Glutamatergic neuron (in vitro differentiated cells): Measurements from ENCODE around the gene COA7. TPM values are rescaled to one million over a fixed set of nuclear protein-coding genes. Genes with fewer than 3 reads are reported as not detected.
A peak's percentile ranks its signal among the peaks of the same experiment; 100 is the strongest.
"Not testable (repeated sequence)": the region's sequence is repeated elsewhere in the genome, so short reads cannot be mapped to it uniquely, and the experiment has no call there.

Experiments
- DNase-seq: peaks from one replicate; pipeline ENCODE4 v3.0.0; 2022
- H3K27ac Mint-ChIP-seq: one replicate; pipeline ENCODE4 v1.8.0; 2020; ENCODE audit warnings: mild to moderate bottlenecking, mixed read lengths, inconsistent platforms; ENCODE audit not compliant: unreplicated experiment
- H3K27me3 Mint-ChIP-seq: one replicate; pipeline ENCODE4 v1.8.0; 2020; ENCODE audit warnings: mild to moderate bottlenecking, moderate library complexity, mixed read lengths, inconsistent platforms; ENCODE audit not compliant: unreplicated experiment
- H3K36me3 Mint-ChIP-seq: one replicate; pipeline ENCODE4 v1.8.0; 2020; ENCODE audit warnings: mild to moderate bottlenecking, mixed read lengths, inconsistent platforms; ENCODE audit not compliant: unreplicated experiment
- H3K4me1 Mint-ChIP-seq: one replicate; pipeline ENCODE4 v1.8.0; 2020; ENCODE audit warnings: mild to moderate bottlenecking, low read depth, mixed read lengths, inconsistent platforms; ENCODE audit not compliant: unreplicated experiment
- H3K4me3 Mint-ChIP-seq: one replicate; pipeline ENCODE4 v1.8.0; 2020; ENCODE audit warnings: mild to moderate bottlenecking, mixed read lengths, inconsistent platforms; ENCODE audit not compliant: unreplicated experiment
- H3K9me3 Mint-ChIP-seq: one replicate; pipeline ENCODE4 v1.8.0; 2020; ENCODE audit warnings: mild to moderate bottlenecking, moderate library complexity, mixed read lengths, inconsistent platforms; ENCODE audit not compliant: unreplicated experiment
- total RNA-seq: library from RNA; stranded (reverse); fragmentation: NEBNext Ultra II Directional; extraction: Animal tissue kit (Norgen Biotek cat#: 25700); gene quantifications from one replicate; pipeline ENCODE4 v1.2.1, GENCODE V29; 2021; ENCODE audit not compliant: unreplicated experiment
- TF ChIP-seq, protein P1 (sequence below): fragments of 200-600 bp; sonication (generic); IDR thresholded peaks from one replicate; pipeline ENCODE4 v1.5.0; 2021; ENCODE audit not compliant: partially characterized antibody, unreplicated experiment

The COA7 gene
- total RNA-seq, 1 donor from 2014 or later: 24.6 TPM

DNA sequence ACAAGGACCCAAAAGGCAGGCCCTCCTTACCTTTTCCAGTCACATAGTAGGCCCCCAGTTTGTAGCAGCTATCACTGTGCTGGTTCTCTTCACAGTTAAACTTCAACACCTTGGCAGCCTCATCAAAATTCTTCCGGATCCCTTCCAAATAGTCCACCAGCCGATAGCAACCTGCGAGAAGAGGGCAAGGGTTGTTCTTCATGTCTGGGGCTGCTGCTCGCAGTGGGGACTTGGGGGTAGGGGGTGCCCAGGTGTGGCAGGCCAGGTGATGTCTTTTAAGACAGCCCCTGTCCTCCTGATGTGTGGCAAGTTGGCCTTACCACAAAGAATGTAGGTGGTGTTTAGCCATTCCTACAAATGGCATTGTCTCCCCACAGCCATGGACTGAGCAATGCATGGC lies 5.5 kb downstream of the COA7 start:
- peaks cover 2% of the 10 kb centered on the region for H3K27me3 Mint-ChIP-seq
- H3K4me1 Mint-ChIP-seq: peaks cover 3% of the 10 kb centered on the region
- TF ChIP-seq, protein P1, sequence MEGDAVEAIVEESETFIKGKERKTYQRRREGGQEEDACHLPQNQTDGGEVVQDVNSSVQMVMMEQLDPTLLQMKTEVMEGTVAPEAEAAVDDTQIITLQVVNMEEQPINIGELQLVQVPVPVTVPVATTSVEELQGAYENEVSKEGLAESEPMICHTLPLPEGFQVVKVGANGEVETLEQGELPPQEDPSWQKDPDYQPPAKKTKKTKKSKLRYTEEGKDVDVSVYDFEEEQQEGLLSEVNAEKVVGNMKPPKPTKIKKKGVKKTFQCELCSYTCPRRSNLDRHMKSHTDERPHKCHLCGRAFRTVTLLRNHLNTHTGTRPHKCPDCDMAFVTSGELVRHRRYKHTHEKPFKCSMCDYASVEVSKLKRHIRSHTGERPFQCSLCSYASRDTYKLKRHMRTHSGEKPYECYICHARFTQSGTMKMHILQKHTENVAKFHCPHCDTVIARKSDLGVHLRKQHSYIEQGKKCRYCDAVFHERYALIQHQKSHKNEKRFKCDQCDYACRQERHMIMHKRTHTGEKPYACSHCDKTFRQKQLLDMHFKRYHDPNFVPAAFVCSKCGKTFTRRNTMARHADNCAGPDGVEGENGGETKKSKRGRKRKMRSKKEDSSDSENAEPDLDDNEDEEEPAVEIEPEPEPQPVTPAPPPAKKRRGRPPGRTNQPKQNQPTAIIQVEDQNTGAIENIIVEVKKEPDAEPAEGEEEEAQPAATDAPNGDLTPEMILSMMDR: no peak
- H3K36me3 Mint-ChIP-seq: no peaks in the 10 kb centered on the region
- peaks cover 3% of the 10 kb centered on the region for H3K9me3 Mint-ChIP-seq
- DNase-seq: no peak
- H3K4me3 Mint-ChIP-seq: no peak overlapping the region
- no peak overlapping the region for H3K27ac Mint-ChIP-seq

DNA sequence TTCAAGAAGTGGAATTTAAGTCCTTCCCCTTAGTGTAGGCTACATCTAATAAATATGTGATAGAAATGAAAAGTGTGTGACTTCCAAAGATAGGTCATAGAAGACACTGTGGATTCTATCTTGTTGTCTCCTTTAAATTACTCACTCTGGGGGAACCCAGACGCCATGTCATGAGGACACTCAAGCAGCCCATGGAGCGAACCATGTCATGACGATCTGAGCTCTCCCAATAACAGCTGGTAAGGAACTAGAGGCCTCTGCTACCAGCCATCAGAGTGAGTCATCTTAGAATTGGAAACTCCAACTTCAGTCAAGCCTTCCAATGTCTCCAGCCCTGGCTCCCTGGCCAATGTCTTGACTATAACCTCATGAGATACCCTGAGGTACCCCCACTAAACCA lies 6.3 kb downstream of the COA7 start:
- H3K27me3 Mint-ChIP-seq: no peaks in the 10 kb centered on the region

DNA sequence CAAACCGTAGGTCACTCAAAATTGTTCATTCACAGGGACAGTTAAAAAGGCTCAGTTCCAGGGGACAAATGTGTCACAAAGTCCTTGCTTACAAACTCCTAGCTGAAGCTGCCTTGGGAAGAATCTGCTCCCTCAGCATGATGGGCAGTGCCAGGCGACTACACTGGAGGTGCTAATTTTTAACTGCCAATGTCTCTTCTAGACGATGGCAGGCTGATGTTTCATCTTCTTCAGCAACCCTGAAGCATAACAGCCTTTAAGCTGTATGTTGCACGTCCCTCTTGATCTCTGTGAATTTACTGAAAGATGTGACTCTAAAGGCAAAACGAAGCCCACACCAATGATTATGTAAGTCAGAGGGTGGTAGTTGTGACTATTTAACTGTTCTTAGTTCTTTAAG lies 11.3 kb downstream of the COA7 start:
- Mint-ChIP-seq H3K4me3 (no peak overlapping the region), H3K4me1 (no peaks in the 10 kb centered on the region), H3K36me3 (no peaks in the 10 kb centered on the region), H3K27me3 (no peaks in the 10 kb centered on the region), H3K27ac (no peak overlapping the region), H3K9me3 (no peaks in the 10 kb centered on the region)
- TF ChIP-seq, protein P1: no peak
- DNase-seq: no peak

More for the DNA sequence above, 6.3 kb downstream of the COA7 start:
- Mint-ChIP-seq H3K9me3 (peaks cover 3% of the 10 kb centered on the region), H3K4me3 (no peak overlapping the region), H3K27ac (no peak overlapping the region), H3K36me3 (no peaks in the 10 kb centered on the region), H3K4me1 (no peaks in the 10 kb centered on the region)
- no peak for DNase-seq
- TF ChIP-seq, protein P1: no peak

DNA sequence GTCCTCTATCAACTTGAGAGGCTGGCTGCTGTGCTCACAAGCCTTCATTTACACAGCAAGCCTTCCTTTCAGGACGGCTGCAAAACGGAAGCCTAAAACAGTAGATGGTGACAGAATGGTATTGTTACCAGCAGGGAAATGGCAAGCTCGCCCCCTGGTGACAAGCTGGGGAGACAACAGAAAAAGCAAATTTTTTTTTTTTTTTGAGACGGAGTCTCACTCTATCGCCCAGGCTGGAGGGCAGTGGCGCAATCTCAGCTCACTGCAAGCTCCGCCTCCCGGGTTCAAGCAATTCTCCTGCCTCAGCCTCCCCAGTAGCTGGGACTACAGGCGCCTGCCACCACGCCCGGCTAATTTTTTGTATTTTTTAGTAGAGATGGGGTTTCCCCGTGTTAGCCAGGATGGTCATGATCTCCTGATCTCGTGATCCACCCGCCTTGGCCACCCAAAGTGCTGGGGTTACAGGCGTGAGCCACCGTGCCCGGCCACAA lies 11.8 kb downstream of the COA7 start:
- not testable (repeated sequence) for H3K36me3 Mint-ChIP-seq, H3K27me3 Mint-ChIP-seq, H3K4me1 Mint-ChIP-seq, H3K9me3 Mint-ChIP-seq, H3K27ac Mint-ChIP-seq, H3K4me3 Mint-ChIP-seq
- peak; percentile 74 for DNase-seq
- TF ChIP-seq, protein P1: peak; percentile 85

DNA sequence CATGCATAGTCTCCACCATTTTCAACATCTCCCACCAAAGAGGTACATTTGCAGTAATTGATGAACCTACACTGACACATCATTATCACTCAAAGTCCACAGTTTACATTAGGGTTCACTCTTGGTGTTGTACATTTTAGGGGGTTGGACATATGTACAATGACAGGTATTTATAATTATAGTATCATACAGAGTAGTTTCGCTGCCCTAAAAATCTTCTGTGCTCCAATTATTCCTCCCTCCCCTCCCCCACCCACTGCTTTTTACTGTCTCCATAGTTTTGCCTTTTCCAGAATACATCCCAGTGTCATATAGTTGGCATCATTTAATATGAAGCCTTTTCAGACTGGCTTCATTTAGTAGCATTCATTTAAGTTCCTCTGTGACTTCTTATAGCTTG lies 13.6 kb downstream of the COA7 start:
- Mint-ChIP-seq H3K27ac (no peak overlapping the region), H3K27me3 (no peaks in the 10 kb centered on the region), H3K4me3 (no peak overlapping the region), H3K9me3 (no peaks in the 10 kb centered on the region), H3K4me1 (no peaks in the 10 kb centered on the region), H3K36me3 (no peaks in the 10 kb centered on the region)
- TF ChIP-seq, protein P1: no peak
- DNase-seq: no peak
